Endothelial cell of umbilical vein (primary cell): ENCODE results near the gene GCNT2.

ENCODE experiments used
- EZH2 ChIP-seq: IDR thresholded peaks from 2 replicates; pipeline ENCODE4 v1.6.1; 2012; ENCODE audit warnings: borderline replicate concordance, low read depth, mild to moderate bottlenecking, moderate library complexity, low read length, inconsistent platforms; ENCODE audit not compliant: severe bottlenecking
- FOS ChIP-seq: IDR thresholded peaks from 2 replicates; pipeline ENCODE4 v1.6.1; 2011; ENCODE audit warnings: mild to moderate bottlenecking, low read length, moderate library complexity, borderline replicate concordance; ENCODE audit not compliant: insufficient read depth
- MYC ChIP-seq: IDR thresholded peaks from one replicate; pipeline ENCODE4 v1.6.1; 2011; ENCODE audit warnings: mild to moderate bottlenecking, low read depth, low read length
- POLR2A ChIP-seq: IDR thresholded peaks from 2 replicates; pipeline ENCODE4 v1.6.1; 2012; ENCODE audit warnings: low read depth, mild to moderate bottlenecking, control low read depth, low read length
- POLR2AphosphoS5 ChIP-seq: IDR thresholded peaks from 2 replicates; pipeline ENCODE4 v1.6.1; 2012; ENCODE audit warnings: low read depth, mild to moderate bottlenecking, control low read depth, low read length, moderate library complexity; ENCODE audit not compliant: insufficient read depth
- TF ChIP-seq, protein P1 (sequence below), 2 donors: IDR thresholded peaks; 1 replicate in 1 of 2; 2 replicates in 1 of 2; pipeline ENCODE4 v1.5.1; 2011; ENCODE audit warnings: low read length in 2 of 2, mild to moderate bottlenecking in 2 of 2, moderate library complexity in 2 of 2, control low read depth in 1 of 2, inconsistent platforms in 1 of 2, low read depth in 1 of 2; ENCODE audit not compliant: insufficient read depth in 1 of 2; ENCODE audit errors: extremely low read depth in 1 of 2
- TF ChIP-seq, protein P2 (sequence below): IDR thresholded peaks from 2 replicates; pipeline ENCODE4 v1.6.1; 2011; ENCODE audit not compliant: insufficient read depth, insufficient read length

DNA sequence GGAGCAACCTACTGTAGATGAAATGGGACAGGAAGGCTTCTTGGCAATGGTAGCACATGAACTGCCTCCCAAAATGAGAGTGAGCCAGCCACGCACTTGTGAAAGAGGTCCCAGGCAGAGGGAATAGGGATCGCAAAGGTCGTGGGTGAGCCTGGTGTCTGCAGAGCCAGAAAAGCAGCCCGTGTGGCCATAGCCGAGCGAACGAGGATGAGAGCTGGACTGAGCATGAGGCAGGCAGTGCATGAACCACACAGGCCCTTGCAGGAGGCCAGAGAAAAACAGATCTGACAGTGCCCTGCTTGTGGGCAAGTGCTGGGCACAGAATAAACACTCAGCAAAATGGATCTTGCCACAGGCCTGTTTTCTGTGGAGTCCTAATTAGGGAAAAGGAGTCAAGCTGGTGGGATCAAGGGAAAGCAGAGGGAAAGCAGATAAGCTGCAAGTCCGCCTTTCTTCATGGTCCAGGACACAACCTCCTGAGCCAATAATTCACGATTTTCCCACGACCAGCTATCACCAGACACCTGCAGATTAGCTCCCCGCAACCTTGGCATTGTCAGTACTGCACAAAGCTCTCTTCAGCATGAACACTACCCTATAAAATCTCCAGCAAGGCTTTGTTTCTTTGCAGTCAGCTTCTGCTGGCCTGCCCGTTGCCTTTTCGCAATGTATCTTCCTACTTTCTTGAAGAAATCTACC lies 44.0 kb downstream of the GCNT2 start:
- TF ChIP-seq, protein P1, sequence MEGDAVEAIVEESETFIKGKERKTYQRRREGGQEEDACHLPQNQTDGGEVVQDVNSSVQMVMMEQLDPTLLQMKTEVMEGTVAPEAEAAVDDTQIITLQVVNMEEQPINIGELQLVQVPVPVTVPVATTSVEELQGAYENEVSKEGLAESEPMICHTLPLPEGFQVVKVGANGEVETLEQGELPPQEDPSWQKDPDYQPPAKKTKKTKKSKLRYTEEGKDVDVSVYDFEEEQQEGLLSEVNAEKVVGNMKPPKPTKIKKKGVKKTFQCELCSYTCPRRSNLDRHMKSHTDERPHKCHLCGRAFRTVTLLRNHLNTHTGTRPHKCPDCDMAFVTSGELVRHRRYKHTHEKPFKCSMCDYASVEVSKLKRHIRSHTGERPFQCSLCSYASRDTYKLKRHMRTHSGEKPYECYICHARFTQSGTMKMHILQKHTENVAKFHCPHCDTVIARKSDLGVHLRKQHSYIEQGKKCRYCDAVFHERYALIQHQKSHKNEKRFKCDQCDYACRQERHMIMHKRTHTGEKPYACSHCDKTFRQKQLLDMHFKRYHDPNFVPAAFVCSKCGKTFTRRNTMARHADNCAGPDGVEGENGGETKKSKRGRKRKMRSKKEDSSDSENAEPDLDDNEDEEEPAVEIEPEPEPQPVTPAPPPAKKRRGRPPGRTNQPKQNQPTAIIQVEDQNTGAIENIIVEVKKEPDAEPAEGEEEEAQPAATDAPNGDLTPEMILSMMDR (IDR thresholded peaks at IDR 0.05; ENCODE audit: extremely low read depth in 1 of 2, insufficient read depth in 1 of 2, low read depth in 1 of 2, low read length in 2 of 2), result no peak
- no peak for TF ChIP-seq POLR2A
- TF ChIP-seq EZH2, result no peak
- no peak for TF ChIP-seq POLR2AphosphoS5
- TF ChIP-seq, protein P2, sequence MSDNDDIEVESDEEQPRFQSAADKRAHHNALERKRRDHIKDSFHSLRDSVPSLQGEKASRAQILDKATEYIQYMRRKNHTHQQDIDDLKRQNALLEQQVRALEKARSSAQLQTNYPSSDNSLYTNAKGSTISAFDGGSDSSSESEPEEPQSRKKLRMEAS, result no peak
- TF ChIP-seq FOS, result no peak
- TF ChIP-seq MYC, result no peak
